Activated CD4-positive, alpha-beta T cell treated with anti-CD3 and anti-CD28 coated beads, Interleukin-2, Interleukin-4, amounts not matched to agents 100 ng/mL and 50 ng/mL, durations not matched to agents 16 hours and 8 hours (primary cell): Measurements from ENCODE around the gene PMM1.
"Not testable (repeated sequence)": the region's sequence is repeated elsewhere in the genome, so short reads cannot be mapped to it uniquely, and the experiment has no call there.

Source experiments
- DNase-seq: peaks from one replicate; pipeline ENCODE4 v3.0.0-alpha.2; 2020; ENCODE audit warnings: low spot score

Gene PMM1

DNA sequence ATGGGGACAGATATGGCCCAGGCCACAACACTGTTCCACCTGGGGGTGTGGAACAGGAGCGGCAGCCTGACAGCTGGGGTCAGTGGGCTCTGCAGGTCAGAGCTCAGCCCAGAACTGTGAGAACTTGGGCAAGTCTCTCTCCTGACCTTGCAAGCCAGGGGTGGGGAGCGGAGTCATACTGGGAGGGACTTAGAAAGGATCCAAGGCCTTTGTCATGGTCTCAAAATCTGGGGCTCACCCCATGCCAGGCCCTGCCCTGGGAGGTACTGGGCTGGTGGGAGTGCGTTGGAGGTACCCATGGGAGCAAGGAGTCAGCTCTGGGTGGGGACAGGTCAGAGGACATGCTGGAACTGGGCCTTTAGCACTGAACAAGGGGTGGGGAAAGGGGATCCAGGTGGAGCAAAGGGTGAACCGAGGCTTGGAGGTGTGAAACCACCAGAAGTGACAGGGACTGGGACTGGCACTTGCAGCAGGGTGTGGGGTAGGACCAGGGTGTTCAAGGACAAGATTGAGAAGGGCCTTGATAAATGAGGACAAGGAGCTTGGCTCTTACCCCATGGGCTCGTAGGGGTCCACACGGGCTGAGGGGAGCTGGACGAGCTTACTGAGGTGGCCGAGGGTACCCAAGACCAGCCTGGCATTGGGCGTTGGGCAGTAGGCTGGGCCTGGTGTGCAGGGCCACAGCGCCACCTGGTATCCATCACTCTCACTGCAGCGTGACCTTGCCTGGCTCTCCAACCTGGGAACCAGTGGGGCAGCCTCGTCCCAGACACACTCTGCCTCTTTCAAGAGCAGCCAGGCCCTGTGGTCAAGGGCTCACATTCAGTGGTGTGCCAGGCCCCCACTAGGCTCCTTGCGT lies 7.4 kb upstream of the PMM1 start:
- no peak for DNase-seq

DNA sequence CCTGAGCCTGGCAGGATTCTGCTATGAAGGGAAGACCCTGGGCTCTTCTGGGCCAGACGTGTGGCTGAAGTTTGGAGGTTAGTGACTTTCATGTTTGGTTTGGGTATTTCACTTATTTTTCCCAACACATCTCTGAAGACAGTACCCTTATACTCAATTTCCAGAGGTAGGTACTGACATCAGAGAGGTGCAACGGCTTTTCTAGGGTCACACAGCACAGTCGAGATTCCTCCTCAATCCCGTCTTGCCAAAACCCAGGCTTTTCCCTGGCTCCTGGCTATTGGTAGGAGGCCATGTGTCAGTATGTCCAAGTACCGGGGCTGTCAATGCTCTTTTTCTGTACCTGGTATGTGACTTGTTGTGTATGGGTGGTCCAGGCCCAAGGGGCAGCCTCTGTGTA lies 6.1 kb upstream of the PMM1 start:
- DNase-seq = no peak

DNA sequence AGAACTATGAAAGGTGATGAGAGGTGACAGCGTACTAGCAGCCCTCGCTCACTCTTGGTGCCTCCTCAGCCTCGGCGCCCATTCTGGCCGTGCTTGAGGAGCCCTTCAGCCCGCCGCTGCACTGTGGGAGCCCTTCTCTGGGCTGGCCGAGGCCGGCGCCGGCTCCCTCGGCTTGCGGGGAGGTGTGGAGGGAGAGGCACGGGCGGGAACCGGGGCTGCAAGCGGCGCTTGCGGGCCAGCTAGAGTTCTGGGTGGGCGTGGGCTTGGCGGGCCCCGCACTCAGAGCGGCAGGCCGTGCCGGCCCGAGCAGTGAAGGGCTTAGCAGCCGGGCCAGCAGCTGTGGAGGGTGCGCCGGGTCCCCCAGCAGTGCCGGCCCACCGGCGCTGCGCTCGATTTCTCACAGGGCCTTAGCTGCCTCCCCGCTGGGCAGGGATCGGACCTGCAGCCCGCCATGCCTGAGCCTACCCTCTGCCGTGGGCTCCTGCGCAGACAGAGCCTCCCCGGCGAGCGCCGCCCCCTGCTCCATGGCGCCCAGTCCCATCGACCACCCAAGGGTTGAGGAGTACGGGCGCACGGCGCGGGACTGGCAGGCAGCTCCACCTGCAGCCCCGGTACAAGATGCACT lies 3.8 kb upstream of the PMM1 start:
- DNase-seq = not testable (repeated sequence)

DNA sequence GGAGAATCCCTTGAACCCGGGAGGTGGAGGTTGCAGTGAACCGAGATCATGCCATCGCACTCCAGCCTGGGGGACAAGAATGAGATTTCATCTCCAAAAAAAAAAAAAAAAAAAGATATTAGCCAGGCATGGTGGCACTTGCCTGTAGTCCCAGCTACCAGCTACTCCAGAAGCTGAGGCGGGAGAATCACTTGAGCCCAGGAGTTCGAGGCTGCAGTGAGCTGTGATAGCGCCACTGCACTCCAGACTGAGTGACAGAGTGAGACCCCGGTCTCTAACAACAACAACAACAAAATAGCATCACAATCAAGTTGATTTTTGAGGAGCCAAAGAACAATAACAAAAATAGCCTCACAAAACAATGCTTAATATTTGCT lies 2.3 kb downstream of the PMM1 start:
- DNase-seq = no peak

DNA sequence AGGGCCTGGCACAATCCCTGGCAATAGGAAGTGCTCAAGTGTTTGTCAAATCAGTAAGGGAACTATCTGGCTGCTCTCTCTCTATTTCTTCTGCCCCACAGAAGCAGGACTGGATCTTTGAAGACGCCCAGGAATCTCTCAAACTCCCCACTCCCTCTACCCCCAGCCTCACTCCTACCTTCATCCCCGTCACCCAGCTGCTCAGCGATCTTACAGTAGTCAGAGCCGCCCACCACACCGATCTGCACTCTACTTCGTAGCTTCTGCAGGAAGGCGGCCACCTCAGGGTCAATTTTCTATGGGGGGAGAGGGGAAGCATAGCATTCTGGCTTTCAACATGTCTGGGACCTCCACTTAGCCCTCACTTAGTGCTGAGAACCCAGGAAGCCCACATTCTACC lies 3.7 kb downstream of the PMM1 start:
- DNase-seq = no peak

DNA sequence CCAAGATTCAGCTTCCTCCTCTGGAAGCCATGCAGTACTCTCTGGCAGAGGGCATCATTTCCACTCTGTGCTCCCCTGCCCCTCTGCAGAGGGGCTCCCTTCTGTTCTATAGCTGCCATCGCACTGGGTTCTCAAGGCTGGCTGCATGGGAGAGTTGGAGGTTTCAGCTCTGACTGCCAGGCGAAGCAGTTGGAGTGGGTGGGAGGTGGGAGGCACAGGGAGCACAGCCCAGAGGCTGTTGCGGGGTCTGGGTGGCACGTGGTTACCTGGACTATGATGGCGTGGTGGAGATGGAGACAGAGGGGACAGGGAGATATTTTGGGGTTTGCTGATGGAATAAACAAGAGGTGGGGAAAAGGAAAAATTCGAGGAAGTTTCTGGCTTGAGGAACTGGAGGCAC lies 4.8 kb downstream of the PMM1 start:
- DNase-seq = no peak

DNA sequence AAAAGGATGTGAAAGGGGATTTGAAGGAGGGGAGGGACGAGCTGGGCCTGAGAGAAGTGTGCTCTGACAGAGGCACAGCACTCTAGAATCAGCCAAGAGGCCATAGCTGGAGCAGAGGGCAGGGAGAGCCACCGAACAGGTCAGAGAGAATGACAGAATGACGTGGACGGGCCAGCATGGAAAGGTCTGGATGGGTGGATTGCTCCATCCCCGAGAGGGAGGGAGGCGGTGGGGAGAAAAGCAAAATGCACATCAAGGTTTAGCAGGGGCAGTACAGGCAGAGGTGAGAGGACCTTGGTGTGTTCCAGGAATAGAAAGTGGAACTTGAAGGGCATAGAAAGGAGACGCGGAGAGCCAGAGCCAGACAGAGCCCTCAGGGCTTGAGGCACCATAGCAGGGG lies 6.9 kb downstream of the PMM1 start:
- DNase-seq = no peak

DNA sequence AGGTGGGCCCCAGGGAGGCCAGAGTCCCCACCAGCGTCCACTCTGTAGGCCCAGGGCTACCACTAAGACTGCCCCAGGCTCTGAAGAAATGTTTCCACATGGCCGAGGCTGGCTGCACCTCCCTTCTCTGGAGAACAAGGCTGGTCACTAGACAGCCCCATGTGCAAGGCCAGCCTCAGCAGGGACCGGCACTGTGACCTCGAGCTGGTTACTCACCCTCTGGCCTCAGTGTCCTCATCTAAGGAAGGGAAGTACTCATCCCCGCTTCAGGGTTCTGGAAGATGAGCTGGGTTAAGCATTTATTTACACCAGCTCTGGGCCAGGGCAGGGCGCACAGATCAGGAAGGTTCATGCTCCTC lies 9.7 kb downstream of the PMM1 start:
- DNase-seq = no peak

DNA sequence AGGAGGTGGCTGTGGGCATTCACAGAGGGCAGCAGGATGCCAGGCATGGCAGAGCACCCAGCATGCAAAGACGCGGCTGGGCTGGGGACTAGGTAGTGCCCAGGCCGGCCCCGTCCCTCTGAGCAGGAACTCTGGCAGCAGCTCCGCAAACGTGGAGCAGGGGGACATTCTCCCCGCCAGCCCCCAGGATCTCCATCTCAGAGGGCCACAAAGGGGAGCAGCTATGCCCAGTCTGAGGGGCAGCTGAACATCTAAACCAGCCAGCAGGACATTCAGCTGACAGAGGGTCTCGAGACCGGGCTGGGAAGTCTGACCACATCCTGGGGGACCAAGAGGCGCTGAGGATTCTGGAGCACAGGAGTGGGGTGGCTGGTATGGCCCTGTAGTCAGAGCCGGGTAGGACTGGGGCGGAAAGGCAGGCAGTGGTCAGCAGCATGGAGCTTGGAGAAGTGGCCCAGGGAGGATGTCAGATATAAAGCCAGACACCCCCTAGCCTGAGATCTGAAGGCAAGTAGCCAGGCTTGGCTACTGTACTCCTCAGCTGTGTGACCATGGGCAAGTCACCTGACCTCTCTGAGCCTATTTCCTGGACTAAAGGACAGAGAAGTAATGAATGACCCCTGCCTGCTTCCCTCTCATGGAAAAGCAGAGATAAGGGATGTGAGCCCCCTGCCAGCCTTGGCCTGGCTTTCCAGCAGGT lies 10.2 kb downstream of the PMM1 start:
- DNase-seq = no peak

DNA sequence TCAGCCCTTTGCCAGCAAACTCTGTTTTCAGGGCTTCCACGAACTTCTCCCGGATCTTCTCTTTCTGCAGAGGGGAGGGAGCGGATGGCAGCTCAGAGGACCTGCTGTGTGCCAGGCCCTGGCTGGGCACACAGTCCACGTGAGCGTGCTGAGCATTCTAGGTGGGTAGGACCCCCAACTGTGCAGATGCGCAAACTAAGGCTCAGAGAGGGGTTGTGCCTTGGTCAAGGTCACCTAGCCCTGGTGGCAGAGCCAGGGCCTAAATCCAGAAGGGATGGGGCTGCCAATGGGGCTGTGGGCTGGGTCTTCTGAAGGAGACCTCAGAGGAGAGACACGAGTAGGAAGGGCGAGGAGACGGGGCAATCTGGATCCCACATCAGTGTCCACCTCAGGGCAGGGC lies 10.8 kb downstream of the PMM1 start:
- no peak for DNase-seq

DNA sequence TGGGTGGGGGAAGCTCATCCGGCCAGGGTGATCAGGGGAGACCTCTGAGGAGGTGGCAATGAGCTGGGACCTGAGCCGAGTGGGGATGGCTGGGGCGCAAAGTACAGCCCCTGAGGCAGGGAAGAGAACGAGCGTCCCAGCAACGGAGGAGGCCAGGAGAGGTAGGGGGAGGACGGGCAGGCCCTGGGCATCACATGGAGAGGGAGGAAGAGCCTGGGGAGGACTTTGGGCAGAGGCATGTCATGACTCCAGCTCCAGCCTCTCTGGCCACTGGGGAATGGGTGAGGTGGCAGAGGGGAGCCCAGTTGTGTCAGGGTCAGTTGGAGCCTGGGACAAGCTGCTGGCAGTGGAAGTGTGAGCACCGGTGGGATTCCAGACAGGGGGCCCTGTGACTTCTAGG lies 11.5 kb downstream of the PMM1 start:
- DNase-seq = no peak

DNA sequence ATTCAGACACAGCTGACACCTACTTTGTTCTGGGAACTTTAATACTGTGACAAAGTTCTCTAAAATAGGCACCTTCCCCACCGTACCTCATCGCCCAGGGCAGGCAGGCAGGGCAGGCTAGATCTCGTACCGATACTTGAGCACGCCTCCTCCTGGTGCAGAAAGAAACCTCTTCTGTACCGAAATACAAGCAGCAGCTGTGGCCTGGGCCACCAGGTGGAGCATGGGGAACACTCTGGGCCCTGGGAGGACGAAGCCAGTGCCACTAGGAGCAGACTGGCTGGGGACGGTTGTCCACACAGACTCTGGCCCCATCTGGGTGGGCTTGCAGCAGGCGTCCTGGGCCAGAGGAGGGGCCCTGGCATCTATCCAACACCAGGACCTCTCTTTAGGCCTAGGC lies 12.8 kb downstream of the PMM1 start:
- peak; percentile 34 for DNase-seq

DNA sequence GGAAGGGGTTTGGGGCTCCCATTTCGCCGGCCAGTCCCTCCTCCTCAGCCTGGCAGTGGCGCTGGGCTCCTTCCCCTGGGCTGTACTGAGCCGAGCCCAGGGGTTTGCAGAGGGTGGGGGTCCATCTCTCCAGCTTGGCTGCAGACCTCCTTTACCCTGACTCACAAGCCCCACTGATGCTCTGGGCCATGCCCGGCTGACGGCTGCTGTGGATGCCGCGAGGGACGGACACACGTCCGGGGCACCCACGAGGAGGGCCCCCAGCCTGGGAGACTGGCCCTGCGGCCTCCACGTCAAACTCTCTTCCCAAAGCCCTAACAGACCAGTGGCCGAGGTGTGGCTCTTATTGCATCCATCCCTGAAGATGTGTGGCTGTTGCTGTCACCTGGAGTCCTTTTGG lies 14.1 kb downstream of the PMM1 start:
- DNase-seq = no peak

DNA sequence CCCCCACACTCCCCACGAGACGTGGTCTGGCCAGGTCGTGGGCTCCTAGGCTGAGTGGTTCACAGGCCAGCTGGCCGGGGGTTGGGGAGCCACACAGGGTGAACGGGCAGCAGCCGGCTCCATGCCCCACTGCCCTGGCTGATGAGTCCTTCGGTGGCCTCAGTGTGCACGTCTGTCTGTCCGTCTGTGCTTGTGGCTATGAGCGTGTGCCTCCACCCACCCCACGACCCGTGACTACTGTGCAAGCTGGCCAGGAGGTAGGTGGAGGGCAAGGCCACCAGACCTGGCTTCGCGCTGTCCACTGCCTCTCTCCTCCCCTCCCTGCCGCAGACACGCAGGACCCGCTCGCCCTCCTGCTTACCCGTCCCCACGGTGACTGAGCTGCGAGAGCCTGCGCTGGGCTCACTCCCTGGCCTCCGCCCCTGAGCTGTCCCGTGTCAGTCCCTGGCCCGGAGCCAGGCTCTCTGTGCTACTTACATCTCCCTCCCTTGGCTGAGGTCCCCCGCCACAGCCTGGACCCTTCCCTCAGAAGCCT lies 14.7 kb downstream of the PMM1 start:
- DNase-seq = no peak

DNA sequence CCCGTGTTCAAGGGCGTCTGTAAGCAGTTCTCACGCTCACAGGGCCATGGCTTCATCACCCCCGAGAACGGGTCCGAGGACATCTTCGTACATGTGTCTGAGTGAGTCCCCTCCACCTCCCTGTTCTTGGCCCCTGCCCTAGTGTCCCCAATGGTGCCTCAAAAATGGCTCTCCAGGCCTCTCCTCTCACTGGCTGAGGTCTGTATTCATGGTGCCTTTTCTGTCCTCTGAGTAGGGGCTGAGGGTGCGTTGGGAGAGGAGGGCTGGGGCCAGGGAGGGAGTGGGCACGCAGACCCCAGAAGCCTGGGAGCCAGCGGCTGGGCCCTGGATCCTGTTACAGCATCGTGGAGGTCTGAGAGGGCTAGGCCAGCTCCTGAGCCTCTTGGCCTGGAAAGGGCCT lies 16.0 kb downstream of the PMM1 start:
- DNase-seq = no peak

DNA sequence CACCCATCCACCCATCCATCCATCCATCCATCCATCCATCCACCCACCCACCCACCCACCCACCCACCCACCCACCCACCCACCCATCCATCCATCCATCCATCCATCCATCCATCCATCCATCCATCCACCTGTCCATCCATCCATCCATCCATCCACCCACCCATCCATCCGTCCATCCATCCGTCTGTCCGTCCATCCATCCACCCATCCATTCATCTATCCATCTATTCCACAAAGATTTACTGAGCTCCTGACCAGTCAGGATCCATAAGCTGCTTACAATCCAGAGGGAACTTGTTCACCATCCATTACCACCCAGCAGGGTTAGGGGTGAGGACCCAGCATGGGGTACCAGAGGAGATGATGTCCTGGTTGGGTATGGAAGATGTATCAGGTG lies 17.3 kb downstream of the PMM1 start:
- DNase-seq = not testable (repeated sequence)

DNA sequence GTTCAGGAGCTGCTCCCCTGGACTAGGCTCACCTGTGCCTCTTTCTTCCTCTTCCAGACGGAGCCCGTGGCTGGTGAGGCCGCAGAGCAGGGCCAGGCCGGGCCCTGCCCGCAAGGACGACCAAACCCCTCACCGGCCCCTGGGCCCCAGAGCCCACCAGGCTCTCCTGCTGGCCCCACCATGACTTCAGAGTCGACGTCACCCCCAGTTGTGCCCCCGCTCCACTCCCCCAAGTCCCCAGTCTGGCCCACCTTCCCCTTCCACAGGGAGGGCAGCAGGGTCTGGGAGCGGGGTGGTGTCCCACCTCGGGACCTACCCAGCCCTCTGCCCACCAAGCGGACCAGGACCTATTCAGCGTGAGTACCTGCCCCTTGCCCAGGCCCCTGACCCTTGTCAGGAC lies 17.9 kb downstream of the PMM1 start:
- DNase-seq = no peak

DNA sequence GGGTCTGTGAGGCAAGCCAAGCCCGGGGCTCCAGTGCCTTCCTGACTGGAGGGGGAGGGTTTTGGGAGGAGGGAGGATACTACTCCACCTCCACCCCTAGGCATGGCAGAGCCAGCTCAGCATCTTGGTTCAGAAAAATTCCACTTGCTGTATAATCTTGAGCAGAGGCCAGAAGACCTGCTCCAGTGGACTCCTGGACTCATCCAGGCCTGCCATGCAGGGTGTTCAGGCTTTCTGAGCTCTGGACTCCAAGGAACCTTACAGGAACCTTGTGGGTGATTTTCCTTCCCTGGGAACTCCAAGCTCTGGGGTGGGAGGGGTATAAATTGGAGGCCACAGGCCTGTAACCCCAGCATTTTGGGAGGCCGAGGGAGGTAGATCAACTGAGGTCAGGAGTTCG lies 19.4 kb downstream of the PMM1 start:
- DNase-seq = no peak

DNA sequence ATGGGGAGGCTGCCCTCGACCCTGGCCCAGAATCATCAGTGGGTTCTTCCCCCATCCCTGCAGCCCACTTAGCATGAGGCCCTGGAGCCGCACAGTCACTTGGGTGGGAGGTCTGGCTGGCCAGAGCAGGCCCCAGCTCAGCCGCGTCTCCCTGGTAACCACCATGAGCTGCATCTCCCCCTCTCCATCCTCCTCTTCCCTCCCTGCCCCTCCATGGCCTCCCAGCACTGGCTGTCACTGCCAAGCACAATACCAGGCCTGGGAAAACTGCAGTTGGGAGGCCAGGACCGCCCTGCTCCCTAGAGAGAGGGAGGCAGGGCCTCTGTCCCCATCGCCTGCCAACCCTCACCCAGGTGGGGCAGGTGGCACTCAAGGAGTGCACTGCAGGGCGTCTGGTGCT lies 20.8 kb downstream of the PMM1 start:
- no peak for DNase-seq

DNA sequence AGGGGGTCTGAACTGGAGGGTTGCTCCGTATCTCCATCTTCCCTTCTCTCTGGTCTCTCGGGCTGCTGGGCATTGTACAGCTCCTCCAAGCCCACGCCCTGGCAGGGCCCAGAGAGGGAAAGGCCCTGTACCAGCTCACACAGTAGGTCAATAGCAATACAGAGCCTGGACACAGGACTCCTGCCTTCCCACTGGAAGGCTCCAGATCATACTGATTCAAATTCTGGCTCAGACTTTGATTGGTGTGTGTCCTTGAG lies 22.2 kb downstream of the PMM1 start:
- DNase-seq = no peak

DNA sequence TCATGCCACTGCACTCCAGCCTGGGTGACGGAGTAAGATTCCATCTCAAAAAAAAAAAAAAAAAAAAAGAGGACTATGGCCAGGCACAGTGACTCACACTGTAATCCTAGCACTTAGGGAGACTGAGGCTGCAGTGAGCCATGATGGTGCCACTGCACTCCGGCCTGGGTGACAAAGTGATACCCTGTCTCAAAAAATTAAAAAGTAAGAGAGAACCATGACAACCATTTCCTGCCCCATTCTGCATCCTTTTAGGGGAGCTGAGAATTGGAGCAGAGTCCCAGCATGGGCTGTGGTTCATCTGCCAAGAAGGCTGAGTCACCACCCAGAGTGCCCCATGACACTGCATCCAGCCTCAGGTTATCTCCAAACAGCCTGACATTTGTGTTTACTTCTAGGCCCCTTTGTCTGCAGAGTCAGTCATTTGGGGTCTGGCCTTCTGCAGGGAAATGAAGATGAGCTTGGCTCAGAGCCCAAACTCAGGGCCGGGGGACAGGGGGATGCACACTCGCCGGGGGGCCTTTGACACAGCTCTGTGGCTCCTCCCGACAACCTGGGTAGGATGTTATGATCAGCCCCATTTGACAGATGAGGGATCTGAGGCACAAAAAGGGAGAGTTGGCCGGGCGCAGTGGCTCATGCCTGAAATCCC lies 24.1 kb downstream of the PMM1 start:
- peak; percentile 33 for DNase-seq

DNA sequence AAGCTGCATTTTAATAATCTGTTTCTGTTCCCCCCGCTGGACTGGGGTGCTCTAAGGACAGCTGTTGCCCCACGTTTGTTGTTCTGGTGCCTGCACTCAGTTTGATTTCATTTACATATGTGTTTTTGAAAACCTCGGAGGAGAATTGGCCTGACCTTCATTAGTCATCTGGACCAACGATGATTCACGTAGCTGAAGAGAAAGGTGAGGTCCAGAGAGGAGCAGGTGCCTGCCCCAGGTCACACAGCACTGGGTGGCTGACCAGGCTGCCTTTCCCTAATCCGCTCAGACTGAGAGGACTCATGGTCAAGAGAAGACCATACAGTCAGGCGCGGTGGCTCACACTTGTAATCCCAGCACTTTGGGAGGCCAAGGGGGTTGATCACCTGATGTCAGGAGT lies 25.1 kb downstream of the PMM1 start:
- no peak for DNase-seq
